Measurements from ENCODE around the gene RPL10. TPM values are rescaled to one million over a fixed set of nuclear protein-coding genes. Genes with fewer than 3 reads are reported as not detected.
A peak's percentile ranks its signal among the peaks of the same experiment; 100 is the strongest.

RPL10 gene
- total and polyA plus RNA-seq, 2 of the 13 experiments (the other 11 are each of a cell fraction or from before 2014, with no cell fraction given), result 2,381 to 4,713 TPM

GRCh38 chrX:154365052-154365600, 33.1 kb upstream of the RPL10 start:
- H2AFZ ChIP-seq (ENCODE audit: low read length), result no peak overlapping the region
- peaks cover 7% of the 10 kb centered on the region; the same call in 1 of the 2 replicates for H4K20me1 ChIP-seq (ENCODE audit: insufficient read depth, low read length)
- H3K27ac ChIP-seq (ENCODE audit: extremely low read length, insufficient read depth, low read length), result no peak overlapping the region
- ATAC-seq (no peak), FAIRE-seq (no peak), DNase-seq (ENCODE audit: low spot score) (no peak)
- no peaks in the 10 kb centered on the region for H3K9me3 ChIP-seq (ENCODE audit: low read length)
- TF ChIP-seq FOXO4 (CRISPR knock-in tag; conservative IDR thresholded peaks at IDR 0.05) (no peak), RAD21 (CRISPR knock-in tag; IDR thresholded peaks at IDR 0.05) (no peak), ZBTB42 (CRISPR knock-in tag; IDR thresholded peaks at IDR 0.05) (no peak), ZNF552 (CRISPR knock-in tag; IDR thresholded peaks at IDR 0.05; ENCODE audit: borderline replicate concordance) (no peak), ZNF205 (CRISPR knock-in tag; IDR thresholded peaks at IDR 0.05) (no peak), ZBTB33 (CRISPR knock-in tag; IDR thresholded peaks at IDR 0.05) (0 out of 2 replicates have a peak, but pooled peaks have one; percentile 24), KLF6 (CRISPR knock-in tag; IDR thresholded peaks at IDR 0.05) (no peak)
- 94% methylated on average over 6 of the region's 20 CpGs for WGBS (ENCODE audit: low lambda C conversion rate)
- no peaks in the 10 kb centered on the region for H3K27me3 ChIP-seq (ENCODE audit: control insufficient read depth in 1 of 2, insufficient read depth in 2 of 2, low read length in 2 of 2)
- no TSS peak for BruUV-seq (replicated peaks)
- ChIA-PET POLR2A (interaction anchor here (1.0 to 2.0 kb wide), 2 partner anchors 11 to 16 kb away, joined by 4 to 5 read pairs; no protein-coding TSS in a partner anchor), CTCF (ENCODE audit: low intra/inter-chr PET ratio, low total read pairs) (no interaction called here)
- peaks cover 12% of the 10 kb centered on the region for H3K4me1 ChIP-seq (ENCODE audit: insufficient read depth, low read length)
- intact Hi-C loops (cut with micrococcal nuclease; ENCODE audit: unreplicated experiment), result no loop called here
- in situ Hi-C loops (cut with HindIII; ENCODE audit: extremely low pct_ligation_motif_present, low pct_unique_long_range_greater_than_20kb), result no loop called here
- no peak overlapping the region for H3K4me2 ChIP-seq (ENCODE audit: low read depth, low read length)
- no peak overlapping the region for H3K9ac ChIP-seq (ENCODE audit: insufficient read depth, low read depth, low read length)
- H3K4me3 ChIP-seq (replicated peaks in 1 of 3; ENCODE audit: insufficient read depth in 1 of 3, low read depth in 2 of 3, low read length in 3 of 3), result no peak overlapping the region
- H3K79me2 ChIP-seq (ENCODE audit: insufficient read depth, low read length), result peaks cover 17% of the 10 kb centered on the region
- H3K36me3 ChIP-seq (replicated peaks in 1 of 2; ENCODE audit: control insufficient read depth in 1 of 2, insufficient read depth in 2 of 2, low read length in 2 of 2), result peaks cover 20 to 41% of the 10 kb centered on the region in 2 experiments; a peak in 4 of 5 replicates

Data from HepG2 (cell line).